ENCODE measurements around the gene GRPR.
"Not testable (repeated sequence)": the region's sequence is repeated elsewhere in the genome, so short reads cannot be mapped to it uniquely, and the experiment has no call there.

Gene GRPR

DNA sequence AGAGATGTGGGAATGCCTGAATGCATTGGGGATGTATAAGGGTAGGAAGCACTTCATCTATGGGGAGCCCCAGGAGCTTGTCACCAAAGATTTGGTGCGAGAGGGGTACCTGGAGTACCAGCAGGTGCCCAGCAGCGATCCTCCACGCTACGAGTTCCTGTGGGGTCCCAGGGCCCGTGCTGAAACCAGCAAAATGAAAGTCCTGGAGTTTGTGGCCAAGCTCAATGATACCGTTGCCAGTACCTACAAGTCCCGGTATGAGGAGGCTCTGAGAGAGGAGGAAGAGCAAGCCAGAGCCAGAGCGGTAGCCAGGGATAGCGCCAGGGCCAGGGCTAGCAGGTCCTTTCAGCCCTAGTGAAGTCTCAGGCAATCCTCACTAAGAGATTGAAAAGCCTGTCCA, 47.7 kb downstream of the GRPR start:
- CTCF ChIA-PET: no interaction called here
- TF ChIP-seq, protein P1, sequence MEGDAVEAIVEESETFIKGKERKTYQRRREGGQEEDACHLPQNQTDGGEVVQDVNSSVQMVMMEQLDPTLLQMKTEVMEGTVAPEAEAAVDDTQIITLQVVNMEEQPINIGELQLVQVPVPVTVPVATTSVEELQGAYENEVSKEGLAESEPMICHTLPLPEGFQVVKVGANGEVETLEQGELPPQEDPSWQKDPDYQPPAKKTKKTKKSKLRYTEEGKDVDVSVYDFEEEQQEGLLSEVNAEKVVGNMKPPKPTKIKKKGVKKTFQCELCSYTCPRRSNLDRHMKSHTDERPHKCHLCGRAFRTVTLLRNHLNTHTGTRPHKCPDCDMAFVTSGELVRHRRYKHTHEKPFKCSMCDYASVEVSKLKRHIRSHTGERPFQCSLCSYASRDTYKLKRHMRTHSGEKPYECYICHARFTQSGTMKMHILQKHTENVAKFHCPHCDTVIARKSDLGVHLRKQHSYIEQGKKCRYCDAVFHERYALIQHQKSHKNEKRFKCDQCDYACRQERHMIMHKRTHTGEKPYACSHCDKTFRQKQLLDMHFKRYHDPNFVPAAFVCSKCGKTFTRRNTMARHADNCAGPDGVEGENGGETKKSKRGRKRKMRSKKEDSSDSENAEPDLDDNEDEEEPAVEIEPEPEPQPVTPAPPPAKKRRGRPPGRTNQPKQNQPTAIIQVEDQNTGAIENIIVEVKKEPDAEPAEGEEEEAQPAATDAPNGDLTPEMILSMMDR (conservative IDR thresholded peaks at IDR 0.05; ENCODE audit: low read depth): no peak
- DNase-seq (ENCODE audit: low spot score): no peak
- no peak overlapping the region for H3K27ac ChIP-seq
- POLR2A ChIA-PET (ENCODE audit: low non-redundant PET): no interaction called here

DNA sequence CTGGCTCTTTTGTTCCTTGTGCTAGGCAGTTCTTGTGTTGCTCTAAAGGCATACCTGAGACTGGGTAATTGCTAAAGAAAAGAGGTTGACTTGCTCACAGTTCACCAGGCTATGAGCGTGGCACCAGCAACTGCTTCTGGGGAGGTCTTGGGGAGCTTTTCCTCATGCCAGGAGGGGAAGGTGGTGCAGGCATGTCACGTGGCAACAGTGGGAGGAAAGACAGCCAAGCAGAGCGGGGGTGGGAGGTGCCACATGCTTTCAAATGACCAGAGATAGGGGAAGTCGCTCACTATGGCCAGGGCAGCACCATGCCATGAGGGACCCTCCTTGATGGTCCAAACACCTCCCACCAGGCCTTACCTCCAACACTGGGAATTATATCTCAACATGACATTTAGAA, 48.6 kb downstream of the GRPR start:
- DNase-seq (ENCODE audit: low spot score): no peak
- ChIA-PET CTCF (no interaction called here), POLR2A (ENCODE audit: low non-redundant PET) (no interaction called here)
- H3K27ac ChIP-seq: no peak overlapping the region
- TF ChIP-seq, protein P1 (conservative IDR thresholded peaks at IDR 0.05; ENCODE audit: low read depth): no peak

- TF ChIP-seq, protein P1 (conservative IDR thresholded peaks at IDR 0.05; ENCODE audit: low read depth): no peak
- DNase-seq (ENCODE audit: low spot score): no peak
- POLR2A ChIA-PET (ENCODE audit: low non-redundant PET): no interaction called here
- no peak overlapping the region for H3K27ac ChIP-seq
- CTCF ChIA-PET: no interaction called here
Observed at GRCh38 chrX:16172391-16172790, 49.0 kb downstream of the GRPR start.

DNA sequence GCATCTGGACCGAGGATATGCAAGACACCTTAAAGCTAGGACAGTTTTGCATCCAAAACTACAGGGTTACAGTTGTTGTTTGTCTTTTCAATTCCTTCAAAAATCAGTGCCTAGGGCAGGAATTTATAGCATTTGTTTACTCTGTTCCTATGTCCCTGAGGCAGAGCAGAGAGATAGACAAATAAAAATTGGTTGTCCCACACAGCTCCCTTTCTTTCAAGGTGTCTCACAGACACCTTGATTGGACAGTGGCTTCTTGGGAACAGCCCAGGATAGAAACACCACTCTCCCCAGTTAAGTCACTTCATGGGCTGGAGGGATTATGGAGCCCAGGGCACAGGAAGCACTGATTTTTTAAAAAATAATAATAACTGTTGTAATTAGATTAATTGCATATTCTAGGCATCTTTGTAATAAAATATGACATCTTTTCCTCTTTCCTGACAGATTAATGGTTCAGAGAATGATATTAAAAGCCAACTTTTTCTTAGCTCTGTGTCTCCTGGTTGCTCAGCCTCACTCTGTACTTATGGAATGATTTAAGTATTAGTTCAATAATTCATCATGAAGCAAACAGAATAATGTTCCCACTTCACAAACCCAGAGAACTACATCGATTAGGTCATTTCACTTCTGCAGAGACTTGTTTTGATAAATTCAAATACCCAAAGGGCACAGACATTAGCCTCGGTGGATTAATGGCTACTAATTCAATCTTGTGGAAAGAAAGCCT, 52.1 kb downstream of the GRPR start:
- ChIA-PET POLR2A (ENCODE audit: low non-redundant PET) (no interaction called here), CTCF (interaction anchor here (0.7 kb wide), 1 partner anchor 52 kb away, joined by 3 read pairs; the partner anchor contains the start of gene GRPR)
- no peak overlapping the region for H3K27ac ChIP-seq
- no peak for DNase-seq (ENCODE audit: low spot score)
- TF ChIP-seq, protein P1 (conservative IDR thresholded peaks at IDR 0.05; ENCODE audit: low read depth): no peak

GRCh38 chrX:16177260-16177659, 53.9 kb downstream of the GRPR start:
- ChIA-PET CTCF (no interaction called here), POLR2A (ENCODE audit: low non-redundant PET) (no interaction called here)
- DNase-seq (ENCODE audit: low spot score): no peak
- no peak overlapping the region for H3K27ac ChIP-seq
- TF ChIP-seq, protein P1 (conservative IDR thresholded peaks at IDR 0.05; ENCODE audit: low read depth): no peak

DNA sequence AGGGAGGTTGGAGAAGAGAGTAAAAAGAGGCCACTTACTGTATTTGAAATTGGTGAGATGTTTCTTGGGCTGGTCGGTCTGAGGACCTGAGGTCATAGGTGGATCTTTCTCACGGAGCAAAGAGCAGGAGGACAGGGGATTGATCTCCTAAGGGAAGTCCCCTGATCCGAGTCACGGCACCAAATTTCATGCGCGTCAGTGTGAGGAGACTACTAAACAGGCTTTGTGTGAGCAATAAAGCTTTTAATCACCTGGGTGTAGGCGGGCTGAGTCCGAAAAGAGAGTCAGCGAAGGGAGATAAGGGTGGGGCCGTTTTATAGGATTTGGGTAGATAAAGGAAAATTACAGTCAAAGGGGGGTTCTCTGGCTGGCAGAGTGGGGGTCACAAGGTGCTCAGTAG, 60.5 kb downstream of the GRPR start:
- POLR2A ChIA-PET (ENCODE audit: low non-redundant PET); H3K27ac ChIP-seq; CTCF ChIA-PET: not testable (repeated sequence)

GRCh38 chrX:16185725-16186136, 62.4 kb downstream of the GRPR start:
- ChIA-PET CTCF (no interaction called here), POLR2A (ENCODE audit: low non-redundant PET) (no interaction called here)
- H3K27ac ChIP-seq: no peak overlapping the region
- DNase-seq (ENCODE audit: low spot score): peak; percentile 49
- TF ChIP-seq, protein P1 (conservative IDR thresholded peaks at IDR 0.05; ENCODE audit: low read depth): no peak

More for the DNA sequence above, 60.5 kb downstream of the GRPR start:
- not testable (repeated sequence) for DNase-seq (ENCODE audit: low spot score)

Data from RWPE1 (cell line).